Left forelimb (tissue), 1 donor: ENCODE measurements around the gene ALOX5AP.
"Not testable (repeated sequence)": the region's sequence is repeated elsewhere in the genome, so short reads cannot be mapped to it uniquely, and the experiment has no call there.

Experiments
- DNase-seq: peaks from one replicate; pipeline ENCODE4 v3.0.0-alpha.2; 2018; ENCODE audit warnings: low spot score

ALOX5AP gene

DNA sequence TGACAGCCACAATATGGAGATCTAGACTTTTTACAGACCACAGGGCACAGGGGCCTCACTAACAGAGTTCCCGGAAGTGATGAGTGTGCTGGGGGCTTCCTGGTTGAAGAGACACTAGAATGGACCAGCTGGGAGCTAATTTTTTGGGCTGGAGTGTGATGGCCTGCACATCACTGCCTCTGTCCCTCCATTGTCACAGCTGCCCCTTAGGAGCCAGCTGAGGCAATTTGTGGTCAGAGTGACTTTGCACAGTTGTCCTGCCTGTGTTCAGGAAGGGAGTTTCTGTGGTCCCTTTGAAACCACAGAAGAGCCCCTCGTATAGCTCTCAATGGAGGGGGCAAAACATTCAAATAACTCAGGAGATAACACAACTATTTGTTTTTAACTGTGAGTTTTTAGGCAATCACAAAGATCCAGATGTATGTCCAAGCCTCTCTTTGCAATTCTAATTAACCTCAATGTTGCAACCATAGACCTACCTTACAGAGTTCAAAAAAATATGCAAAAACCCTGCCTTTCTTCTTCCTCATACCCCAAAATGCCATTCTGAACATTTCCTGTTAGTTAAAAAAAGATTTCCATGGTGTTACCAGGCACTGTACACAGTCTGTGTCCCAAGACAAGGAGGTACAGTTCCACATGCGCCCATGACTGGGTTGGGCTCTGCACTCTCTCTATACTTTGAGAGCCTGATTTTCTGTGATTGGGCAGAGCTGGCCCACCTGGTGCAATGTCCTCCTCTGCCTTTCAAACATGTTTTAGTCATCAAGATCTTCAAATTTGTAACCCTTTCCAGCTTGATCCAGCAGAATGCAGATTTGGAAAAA lies 2.4 kb downstream of the ALOX5AP start:
- no peak for DNase-seq

DNA sequence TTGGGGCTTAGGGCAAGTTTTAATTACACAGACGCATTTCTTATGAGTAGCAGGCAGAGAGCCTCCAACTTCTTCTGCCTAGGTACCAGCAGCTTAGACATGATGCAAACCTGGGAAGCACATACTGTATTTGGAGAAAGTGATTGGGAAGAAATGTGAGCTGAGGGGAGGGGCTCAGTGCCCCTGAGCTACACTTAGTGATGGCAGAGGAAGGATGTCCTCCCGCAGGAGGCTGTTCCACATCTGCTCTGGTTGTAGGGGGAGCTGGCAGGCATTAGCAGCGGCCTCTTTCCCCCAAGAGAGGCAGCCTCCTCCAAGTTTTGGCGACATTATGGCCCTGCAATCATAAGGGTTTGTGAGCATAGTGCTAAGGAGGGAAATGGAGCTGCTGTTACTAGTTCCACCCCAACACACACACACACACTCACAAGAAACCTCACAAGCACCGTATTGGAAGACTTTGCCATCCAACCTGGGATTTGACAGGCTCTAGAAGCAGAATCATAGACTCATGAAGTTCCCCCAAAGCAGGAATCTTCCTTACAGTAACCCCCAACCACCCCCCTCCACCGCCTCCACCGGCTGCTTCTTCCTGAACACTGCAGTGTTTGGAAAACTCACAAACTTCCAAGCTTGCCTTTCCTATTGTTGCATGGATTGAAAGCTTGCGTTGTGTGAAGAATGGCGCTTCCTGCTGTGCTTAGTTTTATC lies 3.3 kb downstream of the ALOX5AP start:
- no peak for DNase-seq

DNA sequence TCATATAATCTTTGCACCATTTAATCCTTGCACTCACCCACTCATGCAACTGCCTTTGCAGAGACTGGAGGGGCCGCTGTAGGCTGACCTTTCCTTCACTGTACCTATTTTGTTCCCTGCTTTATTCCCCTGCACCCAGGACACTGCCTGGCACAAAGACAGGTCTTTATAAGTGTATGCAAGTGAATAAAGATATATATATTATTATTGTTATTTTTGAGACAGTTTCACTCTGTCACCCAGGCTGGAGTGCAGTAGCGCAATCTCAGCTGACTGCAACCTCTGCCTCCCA lies 3.8 kb downstream of the ALOX5AP start:
- DNase-seq = no peak

DNA sequence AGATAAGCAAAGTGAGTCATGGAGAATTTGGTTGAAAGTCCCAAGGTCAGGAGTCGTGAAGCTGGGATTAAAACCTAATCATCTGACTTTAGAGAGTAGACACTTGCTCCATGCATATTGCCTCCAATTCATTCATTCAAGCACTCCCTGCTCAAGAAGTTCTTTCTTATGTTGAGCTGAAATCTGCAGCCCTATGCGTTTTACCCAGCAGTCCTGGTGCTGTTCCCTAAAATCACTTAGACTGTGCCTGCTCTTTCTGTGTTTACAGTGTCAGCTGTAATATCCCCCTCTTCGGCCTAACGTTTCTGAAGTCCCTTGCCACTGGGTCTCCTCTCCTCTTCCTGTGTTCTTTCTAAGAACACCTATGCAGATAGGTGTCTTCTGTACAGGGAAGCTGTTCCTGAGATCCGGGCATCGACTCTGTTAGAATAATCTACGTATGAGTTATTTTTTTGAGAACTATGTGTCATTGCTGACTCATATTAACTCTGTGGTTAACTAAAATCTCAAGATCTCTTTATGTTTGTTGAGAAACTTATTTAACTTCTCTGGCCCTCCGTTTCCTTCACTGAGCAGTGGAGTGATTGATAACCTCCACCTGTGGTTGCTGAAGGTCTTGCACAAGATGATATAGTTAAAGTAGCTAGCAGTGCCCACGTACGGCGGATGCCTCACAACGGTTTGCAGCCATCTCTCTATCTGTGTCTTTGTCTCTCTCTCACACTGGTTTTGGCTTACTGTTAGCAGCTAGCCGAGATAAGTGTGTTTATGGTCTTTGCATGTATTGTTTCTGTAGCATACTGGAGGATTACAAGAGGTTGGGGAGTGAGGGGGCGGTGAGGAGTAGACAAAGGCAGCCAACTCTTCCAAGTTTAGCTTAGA lies 4.7 kb downstream of the ALOX5AP start:
- DNase-seq = no peak

DNA sequence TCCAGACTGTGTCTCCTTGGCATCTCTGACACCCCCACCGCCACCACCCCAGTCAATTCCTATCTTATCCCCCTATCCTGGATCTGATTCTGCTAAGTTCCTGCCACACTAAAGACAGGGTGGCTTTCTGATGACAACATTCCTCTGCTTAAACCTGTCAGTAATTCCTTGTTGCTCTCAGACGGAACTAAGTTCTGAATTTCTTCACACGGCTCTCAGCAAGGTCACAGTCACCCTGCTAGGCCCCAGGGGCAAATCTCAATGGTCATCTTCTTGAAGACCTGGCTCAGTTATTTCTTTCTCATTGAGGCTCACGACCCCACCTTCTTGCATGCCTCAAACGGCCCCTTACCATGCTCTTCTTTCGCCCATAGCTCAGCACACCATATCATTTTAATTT lies 7.6 kb downstream of the ALOX5AP start:
- DNase-seq = no peak

DNA sequence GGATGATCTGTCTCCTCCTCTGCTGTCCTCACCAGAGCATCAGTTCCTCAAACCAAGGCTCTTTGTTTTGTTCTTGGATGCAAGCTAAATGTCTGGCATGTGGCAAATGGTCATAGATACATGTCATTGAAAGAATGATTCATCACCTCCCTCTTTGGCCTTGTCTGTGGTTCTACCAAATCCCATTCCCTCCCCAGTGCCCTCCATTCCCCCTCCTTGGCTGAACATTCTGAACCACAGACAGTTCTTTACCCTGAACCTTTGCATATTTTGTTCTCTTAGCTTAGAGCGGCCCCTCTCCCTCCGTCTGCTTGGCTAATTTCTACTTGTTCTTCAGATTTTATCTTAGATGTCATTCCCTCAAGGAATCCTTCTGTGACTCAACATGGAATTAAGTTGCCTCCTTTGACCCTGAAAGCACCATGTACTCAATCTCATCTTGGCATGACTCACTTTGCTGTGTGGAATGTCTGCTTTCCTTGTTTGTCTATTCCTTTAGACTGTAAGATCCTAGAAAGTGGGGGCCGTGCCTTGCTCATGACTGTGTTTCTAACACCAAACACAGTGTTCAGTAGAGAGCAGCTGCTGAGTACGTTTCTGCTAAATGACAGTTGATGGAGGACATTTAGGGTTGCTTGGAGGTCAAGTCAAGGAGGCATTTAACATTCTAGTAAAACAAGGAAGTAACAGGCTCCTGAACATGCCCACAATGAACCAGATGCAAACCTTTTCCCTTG lies 8.1 kb downstream of the ALOX5AP start:
- DNase-seq = no peak

DNA sequence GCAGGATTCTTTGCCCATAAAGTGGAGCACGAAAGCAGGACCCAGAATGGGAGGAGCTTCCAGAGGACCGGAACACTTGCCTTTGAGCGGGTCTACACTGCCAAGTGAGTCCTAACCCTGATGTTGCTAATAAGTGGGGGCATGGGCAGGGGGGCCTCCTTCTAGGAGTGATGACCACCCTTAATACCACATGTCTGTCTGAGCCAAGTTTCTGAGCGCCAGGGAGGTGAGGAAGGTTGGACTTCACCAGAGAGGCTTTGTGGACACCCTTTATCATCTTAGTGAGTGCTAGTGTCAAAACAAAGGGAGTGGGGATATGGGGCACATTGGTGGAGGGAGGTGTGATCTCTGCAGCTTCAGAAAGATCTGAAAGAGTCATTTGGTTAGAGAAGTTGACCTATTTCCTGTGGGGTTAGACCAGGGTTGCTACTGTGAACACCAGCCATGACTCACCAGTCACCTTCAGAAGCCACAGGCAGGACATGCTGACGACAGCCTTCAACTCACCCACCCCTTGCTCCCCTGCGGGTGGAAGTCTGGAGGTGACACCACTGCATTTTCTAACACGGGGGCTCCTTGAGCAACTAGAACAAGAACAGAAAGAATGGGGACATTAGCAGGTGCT lies 8.8 kb downstream of the ALOX5AP start:
- no peak for DNase-seq

DNA sequence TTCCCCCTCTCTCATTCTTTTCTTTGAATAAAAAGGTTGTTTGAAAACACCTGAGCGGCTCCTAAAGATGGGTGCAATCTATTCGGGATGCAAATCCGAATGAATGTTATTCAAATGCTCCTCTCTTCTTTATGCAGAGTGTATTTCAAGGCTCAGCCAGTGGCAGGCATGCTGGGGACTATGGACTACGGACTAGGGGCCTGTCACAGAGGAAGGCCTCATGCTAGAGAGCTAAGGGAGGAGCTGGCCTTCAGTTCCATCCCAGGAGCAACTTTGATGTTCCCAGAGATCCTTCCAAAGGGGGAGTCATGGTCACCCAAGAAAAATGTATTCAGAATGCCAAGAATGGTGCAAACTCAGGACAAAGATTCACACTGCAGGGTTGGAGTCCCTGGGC lies 9.3 kb downstream of the ALOX5AP start:
- no peak for DNase-seq

DNA sequence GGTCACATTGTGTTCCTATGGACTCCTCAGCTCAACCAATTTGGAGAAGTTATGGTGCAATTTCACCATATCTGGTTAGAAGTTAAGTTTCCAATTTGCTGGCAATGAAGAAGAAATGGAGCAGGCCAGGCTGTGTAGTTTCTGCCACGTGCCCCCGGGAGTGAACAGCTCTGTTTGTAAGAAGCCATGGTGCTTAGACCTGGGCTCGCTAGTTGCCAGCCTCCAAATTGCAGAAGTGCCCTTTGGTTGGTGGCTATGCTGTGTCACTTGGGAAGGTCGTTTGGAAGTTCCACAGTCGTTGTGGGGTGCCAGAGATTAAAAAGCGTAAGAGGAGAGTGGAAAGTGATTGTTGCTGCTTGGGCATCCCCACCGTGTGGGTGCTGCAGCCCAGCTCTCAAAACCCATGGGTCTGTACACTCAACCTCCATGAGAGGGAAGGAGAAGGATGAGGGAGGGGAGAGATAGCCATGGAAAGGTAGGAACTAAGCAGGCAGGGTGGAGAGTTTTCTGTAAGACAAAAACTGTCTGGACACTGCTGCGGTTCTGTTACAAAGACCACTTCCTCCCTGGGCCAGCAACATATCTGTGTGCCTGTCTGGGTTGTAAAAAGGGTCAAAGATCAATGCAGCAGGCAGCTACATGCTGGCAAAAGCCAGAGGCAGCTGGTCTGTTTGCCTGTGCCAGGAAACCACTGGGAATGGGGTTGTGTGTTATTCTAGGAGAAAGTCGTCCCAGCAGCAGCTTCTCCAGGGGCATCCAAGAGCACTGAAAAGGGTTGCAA lies 10.8 kb downstream of the ALOX5AP start:
- no peak for DNase-seq

DNA sequence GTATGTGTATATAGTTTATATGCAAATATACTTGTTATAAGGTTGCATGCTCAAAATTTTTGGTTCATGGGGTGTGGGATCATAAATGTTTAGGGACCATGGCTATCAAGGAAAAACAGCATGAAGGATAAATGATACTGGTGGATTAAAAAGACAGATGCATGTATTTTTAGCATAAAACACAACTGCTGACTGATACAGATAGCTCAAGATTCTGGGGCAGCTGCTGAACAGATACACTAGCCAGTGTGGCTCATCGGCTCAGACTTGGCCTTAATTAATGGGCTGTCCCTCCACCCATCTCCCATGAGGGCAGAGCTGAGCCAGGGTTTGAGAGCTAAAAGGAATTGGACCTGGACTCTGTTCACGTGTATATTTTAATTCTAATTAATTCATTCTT lies 11.4 kb downstream of the ALOX5AP start:
- DNase-seq = no peak

DNA sequence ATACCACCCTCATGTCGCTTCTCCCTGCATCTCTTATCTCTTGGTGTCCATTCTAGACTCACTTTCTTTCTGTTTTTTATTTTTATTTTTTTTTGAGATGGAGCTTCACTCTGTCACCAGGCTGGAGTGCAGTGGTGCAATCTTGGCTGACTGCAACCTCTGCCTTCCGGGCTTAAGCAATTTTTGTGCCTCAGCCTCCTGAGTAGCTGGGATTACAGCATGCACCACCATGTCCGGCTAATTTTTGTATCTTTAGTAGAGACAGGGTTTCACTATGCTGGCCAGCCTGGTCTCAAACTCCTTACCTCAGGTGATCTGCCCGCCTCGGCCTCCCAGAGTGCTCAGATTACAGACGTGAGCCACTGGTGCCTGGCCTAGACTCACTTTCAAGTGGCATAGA lies 12.5 kb downstream of the ALOX5AP start:
- not testable (repeated sequence) for DNase-seq

DNA sequence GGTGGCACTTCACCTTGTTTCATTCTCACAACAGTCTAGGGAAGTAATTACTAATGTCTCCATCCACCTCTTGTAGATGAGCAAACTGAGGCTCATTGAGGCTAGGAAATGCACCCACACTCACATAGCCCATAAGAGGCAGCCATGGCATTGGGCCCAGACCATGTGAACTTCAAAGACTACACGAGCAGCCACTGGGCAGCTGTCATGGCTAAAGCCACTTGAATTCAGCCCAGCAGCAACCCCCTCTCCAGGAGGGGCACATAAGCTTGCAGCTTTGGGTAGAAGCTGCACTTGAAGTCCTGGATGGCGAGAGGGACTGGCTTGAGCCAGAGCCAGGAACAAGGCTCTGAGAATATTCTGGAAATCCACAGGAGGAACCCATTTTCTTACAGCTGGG lies 13.4 kb downstream of the ALOX5AP start:
- DNase-seq = no peak

DNA sequence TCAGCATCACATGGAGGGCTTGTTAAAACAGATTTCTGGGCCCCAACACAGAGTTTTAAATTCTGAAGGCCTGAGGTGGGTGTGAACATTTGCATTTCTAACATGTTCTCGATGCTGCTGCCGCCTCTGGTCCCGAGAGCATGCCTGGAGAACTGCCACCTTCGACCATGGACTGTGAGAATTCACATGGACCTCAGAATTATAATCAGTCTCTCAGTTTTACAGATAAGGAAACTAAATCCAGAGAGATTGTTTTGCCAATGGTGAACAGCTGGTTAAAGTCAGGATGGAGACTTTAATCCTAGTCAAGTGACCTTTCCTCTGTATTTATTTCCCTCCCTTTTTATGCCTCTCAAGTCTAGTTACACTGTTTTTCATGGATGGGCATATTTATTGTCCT lies 14.7 kb downstream of the ALOX5AP start:
- no peak for DNase-seq

DNA sequence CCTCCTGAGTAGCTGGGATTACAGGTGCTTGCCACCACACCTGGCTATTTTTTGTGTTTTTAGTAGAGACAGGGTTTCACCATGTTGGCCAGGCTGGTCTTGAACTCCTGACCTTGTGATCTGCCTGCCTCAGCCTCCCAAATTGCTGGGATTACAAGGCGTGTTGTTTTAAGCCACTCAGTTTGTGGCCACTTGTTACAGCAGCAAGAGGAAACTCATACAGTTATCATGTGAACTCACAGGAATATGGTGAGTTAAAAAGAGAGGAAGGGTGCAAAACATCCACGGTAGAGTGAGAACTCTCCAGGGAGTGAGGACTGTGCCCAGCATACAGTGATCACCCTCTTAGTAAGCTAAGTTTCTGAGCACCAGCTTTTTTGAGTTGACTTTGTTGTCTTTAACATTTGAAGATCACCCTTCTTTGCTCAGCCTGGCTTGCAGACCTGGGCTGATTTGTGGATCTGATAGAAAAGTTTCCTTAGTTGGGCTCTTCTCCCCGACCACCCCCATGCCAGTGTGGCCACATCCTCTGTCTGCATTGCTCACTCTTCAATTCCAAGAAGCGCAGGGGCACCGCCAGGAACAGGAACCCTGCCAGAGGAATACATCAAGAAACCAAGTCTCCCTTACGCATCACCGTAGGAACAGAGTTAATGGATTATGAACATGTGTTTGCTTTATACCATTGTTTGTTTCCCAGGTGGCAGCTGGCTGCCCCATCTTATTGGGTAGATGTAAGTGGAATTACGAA lies 16.0 kb downstream of the ALOX5AP start:
- no peak for DNase-seq

DNA sequence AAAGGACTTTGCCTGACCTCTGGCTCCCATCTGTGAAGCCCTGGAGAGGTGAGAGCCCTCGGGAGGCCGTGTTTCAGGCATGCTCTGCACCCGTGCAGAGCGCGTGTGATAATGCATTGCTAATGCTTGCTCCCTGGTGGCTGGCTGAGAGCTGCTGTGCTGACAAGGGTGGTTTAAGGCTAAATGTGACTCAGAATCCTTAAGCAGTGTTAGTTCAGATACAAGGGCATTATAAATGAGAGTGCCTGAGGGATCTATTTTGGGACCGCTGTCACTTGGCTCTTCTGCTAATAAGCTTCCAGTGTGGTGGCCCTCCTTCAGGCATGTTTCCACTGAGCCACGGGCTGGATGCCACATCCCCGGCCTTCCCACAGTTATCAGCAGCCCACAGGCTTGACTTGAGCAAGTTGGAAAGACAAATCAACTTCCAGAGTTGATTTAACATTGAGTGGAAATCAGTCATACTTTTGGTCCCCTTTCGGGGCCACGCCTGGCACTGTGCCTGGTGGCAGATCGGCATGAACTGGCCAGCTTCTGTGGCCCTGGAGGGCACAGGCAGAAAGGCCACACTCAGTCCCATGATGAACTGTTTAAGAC lies 17.0 kb downstream of the ALOX5AP start:
- no peak for DNase-seq

DNA sequence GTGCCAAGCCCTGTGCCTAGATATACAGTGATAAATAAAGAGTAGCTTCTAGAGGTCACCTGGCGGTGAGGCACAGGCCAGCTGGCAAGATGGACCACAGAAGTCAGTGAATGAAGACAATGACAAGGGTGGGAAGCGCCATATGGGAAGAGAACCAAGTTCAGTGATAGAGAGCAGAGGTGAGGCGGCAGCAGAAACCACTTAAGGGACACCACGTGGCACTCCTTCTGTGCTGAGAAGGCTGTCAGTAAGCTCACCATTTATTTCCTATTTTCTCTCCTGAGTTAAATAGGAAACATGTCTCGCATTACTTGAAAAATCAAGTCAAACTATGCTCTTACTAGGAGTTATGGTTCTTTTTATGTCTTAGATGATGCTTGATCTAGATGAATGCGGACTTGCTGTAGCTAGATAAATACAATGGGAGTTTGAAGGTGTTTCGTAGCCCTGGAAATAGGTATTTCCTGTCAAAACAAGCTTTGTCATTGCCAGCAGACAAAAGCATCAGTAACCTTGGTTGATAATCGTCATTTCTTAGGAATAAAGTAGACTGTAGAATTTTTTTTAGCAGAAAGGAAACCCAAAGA lies 17.8 kb downstream of the ALOX5AP start:
- no peak for DNase-seq

DNA sequence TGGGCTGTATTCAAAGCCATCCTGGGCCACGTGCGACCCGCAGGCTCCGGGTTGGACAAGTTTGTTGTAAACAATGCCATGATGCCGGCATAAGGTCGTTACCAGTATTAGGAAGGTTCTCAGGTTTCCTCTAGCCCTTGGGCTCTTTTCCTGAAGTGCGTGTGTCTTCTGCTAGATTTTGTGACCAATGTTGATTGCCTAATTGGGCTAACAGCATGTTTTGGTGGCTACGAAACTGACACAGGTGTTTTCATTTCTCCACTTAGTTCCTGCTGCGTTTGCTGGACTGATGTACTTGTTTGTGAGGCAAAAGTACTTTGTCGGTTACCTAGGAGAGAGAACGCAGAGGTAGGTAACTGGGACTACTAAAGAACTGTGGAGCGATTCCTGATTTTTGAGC lies 20.3 kb downstream of the ALOX5AP start:
- no peak for DNase-seq

DNA sequence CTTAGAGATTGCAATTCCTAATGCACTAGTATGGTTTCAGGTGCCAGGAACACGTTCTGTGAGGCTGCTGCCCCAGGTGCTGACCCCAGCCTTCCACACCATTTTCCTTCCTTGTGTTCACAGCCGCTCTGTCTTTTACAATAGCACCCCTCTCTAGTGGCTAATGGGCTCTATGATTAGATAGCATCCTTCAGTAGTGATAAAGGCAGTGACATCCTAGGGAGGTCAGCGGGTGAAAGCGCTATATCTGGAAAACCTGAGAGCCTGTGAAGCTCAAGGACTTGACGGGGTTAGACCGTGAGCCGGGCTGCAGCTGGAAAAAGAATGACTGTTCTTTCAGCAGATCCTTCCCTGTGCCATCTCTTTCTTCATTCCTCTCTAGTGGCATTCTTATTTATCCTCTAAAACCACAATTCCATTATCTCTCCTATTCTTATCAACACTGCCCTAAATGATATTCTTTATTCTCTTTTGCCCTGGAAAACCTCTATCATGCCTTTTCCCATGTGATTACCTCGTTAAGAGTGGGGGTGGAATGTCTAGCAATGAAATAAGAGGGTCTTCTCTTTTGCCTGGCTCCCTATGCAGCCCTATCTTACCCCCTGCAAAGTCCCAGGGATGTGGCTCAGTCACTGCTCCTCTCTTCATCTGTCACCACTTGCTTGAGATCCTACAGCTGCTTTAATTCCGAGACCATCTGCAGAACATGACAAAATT lies 21.8 kb downstream of the ALOX5AP start:
- DNase-seq = no peak

DNA sequence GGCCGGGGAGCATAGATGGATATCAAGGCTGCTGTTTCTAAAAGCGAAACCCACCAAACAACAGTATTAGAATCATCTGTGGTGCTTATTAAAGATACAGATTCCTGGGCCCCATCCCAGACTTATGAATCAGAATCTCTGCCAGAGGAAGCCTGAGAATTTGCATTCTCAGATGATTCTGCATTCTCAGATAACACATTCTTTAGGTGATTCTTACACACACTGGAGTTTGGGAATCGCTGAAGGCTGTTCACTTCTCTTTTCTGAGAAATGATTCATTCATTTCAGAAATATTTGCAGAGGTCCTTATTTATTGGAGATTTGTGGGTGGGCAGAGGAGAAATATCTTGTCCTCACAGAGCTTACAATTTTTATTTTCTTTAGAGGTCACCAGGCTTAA lies 24.4 kb downstream of the ALOX5AP start:
- no peak for DNase-seq
